Measurements from ENCODE around the gene ZBTB16. TPM values are rescaled to one million over a fixed set of nuclear protein-coding genes. Genes with fewer than 3 reads are reported as not detected.
"Not testable (repeated sequence)": the region's sequence is repeated elsewhere in the genome, so short reads cannot be mapped to it uniquely, and the experiment has no call there.

ZBTB16 gene
- total and polyA plus RNA-seq, 2 donors (not counting 3 experiments of a cell fraction or from before 2014, with no cell fraction given) = 9.8 to 20.3 TPM

DNA sequence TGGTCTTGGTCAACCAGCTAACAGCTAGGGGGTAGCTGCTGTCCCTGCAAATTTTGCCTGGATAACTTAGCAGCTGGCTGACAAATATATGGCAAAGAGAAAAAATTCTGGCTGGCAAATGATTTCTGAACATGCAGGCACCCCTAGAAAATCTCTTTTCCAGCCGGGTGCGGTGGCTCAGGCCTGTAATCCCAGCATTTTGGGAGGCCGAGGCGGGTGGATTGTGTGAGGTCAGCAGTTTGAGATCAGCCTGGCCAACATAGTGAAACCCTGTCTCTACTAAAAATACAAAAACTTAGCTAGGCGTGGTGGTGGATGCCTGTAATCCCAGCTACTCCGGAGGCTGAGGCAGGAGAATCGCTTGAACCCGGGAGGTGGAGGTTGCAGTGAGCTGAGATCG, 9.7 kb upstream of the ZBTB16 start:
- CTCF ChIA-PET = interaction anchor here (1.4 kb wide), 1 partner anchor 211 kb away, joined by 5 read pairs; no protein-coding TSS in a partner anchor
- H3K9ac ChIP-seq (replicated peaks; ENCODE audit: extremely low read depth, insufficient read depth, low read length); intact Hi-C loops (cut with micrococcal nuclease): not testable (repeated sequence)

DNA sequence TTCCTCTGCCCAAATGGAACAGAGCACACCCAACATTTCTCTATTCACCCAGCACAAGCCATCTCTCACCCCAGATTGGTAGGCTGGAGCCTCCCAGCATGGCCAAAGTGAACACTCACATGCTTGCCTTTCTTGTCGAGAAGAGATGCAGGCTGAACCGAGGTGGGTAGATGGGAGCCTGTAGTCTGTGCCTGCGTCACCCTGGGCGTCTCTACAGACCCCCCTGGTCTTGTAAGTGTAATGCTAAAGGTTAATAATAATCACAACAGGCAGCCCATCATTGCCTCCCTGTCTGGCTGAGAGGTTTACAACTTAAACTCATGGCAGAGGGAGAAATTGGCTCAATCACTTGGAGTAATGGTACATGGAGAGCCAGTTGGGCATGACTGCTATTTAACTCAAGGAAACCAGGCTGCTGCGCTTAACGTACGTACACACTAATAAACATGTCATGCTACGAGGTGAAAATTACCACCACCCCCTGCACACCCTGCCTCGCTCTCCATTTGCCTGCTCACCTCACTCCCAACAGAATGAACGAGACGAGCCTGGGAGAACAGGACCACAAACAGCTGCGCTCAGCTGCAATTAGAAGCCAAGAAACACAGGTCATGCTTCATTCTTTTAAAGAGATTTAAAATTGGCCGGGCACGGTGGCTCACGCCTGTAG, 9.1 kb upstream of the ZBTB16 start:
- BruUV-seq (replicated peaks) = no TSS peak
- no peaks in the 10 kb centered on the region for H3K9me1 ChIP-seq (replicated peaks; ENCODE audit: control insufficient read depth, extremely low read depth, insufficient read depth, low read length)
- no peak for FAIRE-seq
- no peaks in the 10 kb centered on the region for H3K79me2 ChIP-seq (ENCODE audit: control insufficient read depth, insufficient read depth, low read length)
- POLR2A ChIA-PET = no interaction called here
- H2AFZ ChIP-seq (ENCODE audit: low read depth, low read length) = no peak overlapping the region
- DNase-seq (ENCODE audit: low read depth, low spot score) = no peak
- H4K20me1 ChIP-seq (replicated peaks; ENCODE audit: control insufficient read depth, extremely low read depth, insufficient read depth, low read length) = no peaks in the 10 kb centered on the region
- no peak overlapping the region for H3K27ac ChIP-seq (ENCODE audit: insufficient read depth, low read depth, low read length)
- dilution Hi-C loops (cut with MboI; ENCODE audit: extremely low pct_ligation_motif_present, low sequenced_read_pairs) = no loop called here
- H3K4me2 ChIP-seq (ENCODE audit: insufficient read depth, low read length) = no peak overlapping the region
- intact Hi-C loops (cut with micrococcal nuclease) = no loop called here
- H3K9me3 ChIP-seq (replicated peaks; ENCODE audit: control insufficient read depth, insufficient read depth, low read length) = no peaks in the 10 kb centered on the region
- CTCF ChIA-PET = interaction anchor here (1.4 to 3.0 kb wide), 2 partner anchors 210 kb away, joined by 5 to 15 read pairs; no protein-coding TSS in a partner anchor
- H3K27me3 ChIP-seq (ENCODE audit: control insufficient read depth in 2 of 2, insufficient read depth in 2 of 2, low read length in 2 of 2) = no peaks in the 10 kb centered on the region
- peaks cover 3% of the 10 kb centered on the region for H3K4me1 ChIP-seq (ENCODE audit: control insufficient read depth, extremely low read depth, insufficient read depth, low read length)
- no peaks in the 10 kb centered on the region for H3K36me3 ChIP-seq (ENCODE audit: control insufficient read depth in 2 of 2, extremely low read depth in 1 of 2, insufficient read depth in 2 of 2, low read length in 2 of 2)
- TF ChIP-seq, protein P1, sequence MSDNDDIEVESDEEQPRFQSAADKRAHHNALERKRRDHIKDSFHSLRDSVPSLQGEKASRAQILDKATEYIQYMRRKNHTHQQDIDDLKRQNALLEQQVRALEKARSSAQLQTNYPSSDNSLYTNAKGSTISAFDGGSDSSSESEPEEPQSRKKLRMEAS (IDR thresholded peaks at IDR 0.05; ENCODE audit: insufficient read depth, insufficient read length) = no peak
- TF ChIP-seq EZH2 (IDR thresholded peaks at IDR 0.05; ENCODE audit: borderline replicate concordance, low read depth, low read length, severe bottlenecking) (no peak), MYC (IDR thresholded peaks at IDR 0.05; ENCODE audit: low read depth, low read length) (no peak), GATA2 (IDR thresholded peaks at IDR 0.05; ENCODE audit: insufficient read depth, insufficient read length, low read depth, low read length) (no peak), POLR2A (IDR thresholded peaks at IDR 0.05; ENCODE audit: low read depth, low read length) (no peak), POLR2AphosphoS5 (IDR thresholded peaks at IDR 0.05; ENCODE audit: insufficient read depth, low read depth, low read length) (no peak), FOS (IDR thresholded peaks at IDR 0.05; ENCODE audit: borderline replicate concordance, insufficient read depth, low read length) (no peak), JUN (IDR thresholded peaks at IDR 0.05; ENCODE audit: borderline replicate concordance, insufficient read depth, insufficient read length, low read depth) (no peak)
- TF ChIP-seq, protein P2, sequence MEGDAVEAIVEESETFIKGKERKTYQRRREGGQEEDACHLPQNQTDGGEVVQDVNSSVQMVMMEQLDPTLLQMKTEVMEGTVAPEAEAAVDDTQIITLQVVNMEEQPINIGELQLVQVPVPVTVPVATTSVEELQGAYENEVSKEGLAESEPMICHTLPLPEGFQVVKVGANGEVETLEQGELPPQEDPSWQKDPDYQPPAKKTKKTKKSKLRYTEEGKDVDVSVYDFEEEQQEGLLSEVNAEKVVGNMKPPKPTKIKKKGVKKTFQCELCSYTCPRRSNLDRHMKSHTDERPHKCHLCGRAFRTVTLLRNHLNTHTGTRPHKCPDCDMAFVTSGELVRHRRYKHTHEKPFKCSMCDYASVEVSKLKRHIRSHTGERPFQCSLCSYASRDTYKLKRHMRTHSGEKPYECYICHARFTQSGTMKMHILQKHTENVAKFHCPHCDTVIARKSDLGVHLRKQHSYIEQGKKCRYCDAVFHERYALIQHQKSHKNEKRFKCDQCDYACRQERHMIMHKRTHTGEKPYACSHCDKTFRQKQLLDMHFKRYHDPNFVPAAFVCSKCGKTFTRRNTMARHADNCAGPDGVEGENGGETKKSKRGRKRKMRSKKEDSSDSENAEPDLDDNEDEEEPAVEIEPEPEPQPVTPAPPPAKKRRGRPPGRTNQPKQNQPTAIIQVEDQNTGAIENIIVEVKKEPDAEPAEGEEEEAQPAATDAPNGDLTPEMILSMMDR (IDR thresholded peaks at IDR 0.05; ENCODE audit: extremely low read depth in 1 of 2, insufficient read depth in 1 of 2, low read depth in 1 of 2, low read length in 2 of 2) = no peak
- no peak overlapping the region for H3K4me3 ChIP-seq (replicated peaks in 1 of 3; ENCODE audit: insufficient read depth in 1 of 3, low read depth in 1 of 3, low read length in 3 of 3)
- no peak overlapping the region for H3K9ac ChIP-seq (replicated peaks; ENCODE audit: extremely low read depth, insufficient read depth, low read length)

More for the DNA sequence above, 9.7 kb upstream of the ZBTB16 start:
- H3K9me1 ChIP-seq (replicated peaks; ENCODE audit: control insufficient read depth, extremely low read depth, insufficient read depth, low read length); H3K27ac ChIP-seq (ENCODE audit: insufficient read depth, low read depth, low read length); FAIRE-seq; H3K36me3 ChIP-seq (ENCODE audit: control insufficient read depth in 2 of 2, extremely low read depth in 1 of 2, insufficient read depth in 2 of 2, low read length in 2 of 2); H4K20me1 ChIP-seq (replicated peaks; ENCODE audit: control insufficient read depth, extremely low read depth, insufficient read depth, low read length); DNase-seq (ENCODE audit: low read depth, low spot score); BruUV-seq (replicated peaks); H3K4me1 ChIP-seq (ENCODE audit: control insufficient read depth, extremely low read depth, insufficient read depth, low read length); H3K27me3 ChIP-seq (ENCODE audit: control insufficient read depth in 2 of 2, insufficient read depth in 2 of 2, low read length in 2 of 2); H3K9me3 ChIP-seq (replicated peaks; ENCODE audit: control insufficient read depth, insufficient read depth, low read length); H2AFZ ChIP-seq (ENCODE audit: low read depth, low read length); H3K4me2 ChIP-seq (ENCODE audit: insufficient read depth, low read length); H3K4me3 ChIP-seq (replicated peaks in 1 of 3; ENCODE audit: insufficient read depth in 1 of 3, low read depth in 1 of 3, low read length in 3 of 3); POLR2A ChIA-PET; H3K79me2 ChIP-seq (ENCODE audit: control insufficient read depth, insufficient read depth, low read length): not testable (repeated sequence)
- dilution Hi-C loops (cut with MboI; ENCODE audit: extremely low pct_ligation_motif_present, low sequenced_read_pairs) = loop anchor here (25.0 kb wide), 1 partner anchor 213 kb away; no protein-coding TSS in a partner anchor

Data from endothelial cell of umbilical vein (primary cell).